Measurements from ENCODE around the gene FAM50B. TPM values are rescaled to one million over a fixed set of nuclear protein-coding genes. Genes with fewer than 3 reads are reported as not detected.

FAM50B gene
- total and polyA plus RNA-seq, 4 donors: 8.8 to 12.3 (median 11.1) TPM

DNA sequence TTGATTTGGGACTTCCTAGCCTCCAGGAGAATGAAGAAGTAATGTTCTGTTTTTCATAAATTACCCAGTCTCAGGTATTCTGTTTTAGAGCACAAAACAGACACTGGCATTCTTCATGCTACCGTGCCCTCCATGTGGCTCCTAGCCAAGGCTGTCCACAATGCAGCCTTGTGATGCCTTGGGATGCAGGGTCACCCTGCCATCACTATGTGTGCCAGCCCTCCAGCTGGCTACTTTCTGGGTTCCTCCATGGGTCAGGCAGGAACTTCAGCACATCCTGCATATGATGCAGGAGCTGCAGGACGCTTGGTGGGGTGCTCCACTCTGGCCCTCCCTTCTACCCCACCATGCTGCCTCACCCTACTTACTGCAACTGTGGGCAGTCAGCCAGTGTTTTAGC, 38.0 kb upstream of the FAM50B start:
- no peak overlapping the region for H3K9ac ChIP-seq (ENCODE audit: low read depth in 1 of 2, low read length in 2 of 2)
- H3K27me3 ChIP-seq (ENCODE audit: control insufficient read depth in 4 of 4, insufficient read depth in 4 of 4, low read length in 3 of 4): no peaks in the 10 kb centered on the region
- no peak for DNase-seq (ENCODE audit: low spot score)
- TF ChIP-seq RXRA (IDR thresholded peaks at IDR 0.05): no peak
- TF ChIP-seq, protein P1, sequence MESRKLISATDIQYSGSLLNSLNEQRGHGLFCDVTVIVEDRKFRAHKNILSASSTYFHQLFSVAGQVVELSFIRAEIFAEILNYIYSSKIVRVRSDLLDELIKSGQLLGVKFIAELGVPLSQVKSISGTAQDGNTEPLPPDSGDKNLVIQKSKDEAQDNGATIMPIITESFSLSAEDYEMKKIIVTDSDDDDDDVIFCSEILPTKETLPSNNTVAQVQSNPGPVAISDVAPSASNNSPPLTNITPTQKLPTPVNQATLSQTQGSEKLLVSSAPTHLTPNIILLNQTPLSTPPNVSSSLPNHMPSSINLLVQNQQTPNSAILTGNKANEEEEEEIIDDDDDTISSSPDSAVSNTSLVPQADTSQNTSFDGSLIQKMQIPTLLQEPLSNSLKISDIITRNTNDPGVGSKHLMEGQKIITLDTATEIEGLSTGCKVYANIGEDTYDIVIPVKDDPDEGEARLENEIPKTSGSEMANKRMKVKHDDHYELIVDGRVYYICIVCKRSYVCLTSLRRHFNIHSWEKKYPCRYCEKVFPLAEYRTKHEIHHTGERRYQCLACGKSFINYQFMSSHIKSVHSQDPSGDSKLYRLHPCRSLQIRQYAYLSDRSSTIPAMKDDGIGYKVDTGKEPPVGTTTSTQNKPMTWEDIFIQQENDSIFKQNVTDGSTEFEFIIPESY (IDR thresholded peaks at IDR 0.05): no peak
- TF ChIP-seq JUND (IDR thresholded peaks at IDR 0.05): no peak
- no peaks in the 10 kb centered on the region for H3K9me3 ChIP-seq (ENCODE audit: control insufficient read depth in 4 of 4, low read length in 3 of 4)
- H3K4me1 ChIP-seq (ENCODE audit: control insufficient read depth in 4 of 4, insufficient read depth in 4 of 4, low read length in 3 of 4): peaks cover 0 to 3% (median 3%) of the 10 kb centered on the region in 4 donors
- 73% methylated on average over 2 of the region's 2 CpGs for WGBS
- no peaks in the 10 kb centered on the region for H3K36me3 ChIP-seq (ENCODE audit: control insufficient read depth in 4 of 4, insufficient read depth in 3 of 4, low read depth in 1 of 4, low read length in 3 of 4)
- H3K4me3 ChIP-seq (ENCODE audit: low read depth in 1 of 3, low read length in 3 of 3): no peak overlapping the region
- no peak overlapping the region for H3K27ac ChIP-seq (ENCODE audit: low read depth in 1 of 2, low read length in 2 of 2)

DNA sequence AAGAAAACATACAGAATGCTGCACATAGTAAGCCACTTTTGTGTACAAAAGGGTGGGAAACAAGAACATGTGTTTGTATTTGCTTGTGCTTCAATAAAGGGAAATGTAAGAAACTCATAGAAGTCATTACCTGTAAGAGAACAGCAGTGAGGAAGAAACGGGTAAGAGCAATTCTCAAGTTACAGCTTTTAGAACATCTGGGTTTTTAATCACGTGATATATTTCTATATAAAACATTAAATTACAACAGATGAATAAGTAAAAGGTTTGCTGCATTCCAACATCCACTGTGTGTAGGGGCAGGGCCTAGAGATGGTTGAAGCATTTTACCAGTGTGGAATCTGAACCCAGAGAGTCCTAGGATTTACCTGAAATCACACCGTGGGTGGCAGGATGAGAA, 36.6 kb upstream of the FAM50B start:
- Histone ChIP-seq H3K27ac (ENCODE audit: low read depth in 1 of 2, low read length in 2 of 2) (no peak overlapping the region), H3K27me3 (ENCODE audit: control insufficient read depth in 4 of 4, insufficient read depth in 4 of 4, low read length in 3 of 4) (no peaks in the 10 kb centered on the region)
- WGBS: 82% methylated on average over 3 of the region's 3 CpGs

More for the DNA sequence above, 36.6 kb upstream of the FAM50B start:
- no peak for DNase-seq (ENCODE audit: low spot score)
- H3K4me1 ChIP-seq (ENCODE audit: control insufficient read depth in 4 of 4, insufficient read depth in 4 of 4, low read length in 3 of 4): no peaks in the 10 kb centered on the region
- no peak overlapping the region for H3K4me3 ChIP-seq (ENCODE audit: low read depth in 1 of 3, low read length in 3 of 3)
- no peaks in the 10 kb centered on the region for H3K9me3 ChIP-seq (ENCODE audit: control insufficient read depth in 4 of 4, low read length in 3 of 4)
- no peak for TF ChIP-seq RAD21 (IDR thresholded peaks at IDR 0.05)
- TF ChIP-seq, protein P2, sequence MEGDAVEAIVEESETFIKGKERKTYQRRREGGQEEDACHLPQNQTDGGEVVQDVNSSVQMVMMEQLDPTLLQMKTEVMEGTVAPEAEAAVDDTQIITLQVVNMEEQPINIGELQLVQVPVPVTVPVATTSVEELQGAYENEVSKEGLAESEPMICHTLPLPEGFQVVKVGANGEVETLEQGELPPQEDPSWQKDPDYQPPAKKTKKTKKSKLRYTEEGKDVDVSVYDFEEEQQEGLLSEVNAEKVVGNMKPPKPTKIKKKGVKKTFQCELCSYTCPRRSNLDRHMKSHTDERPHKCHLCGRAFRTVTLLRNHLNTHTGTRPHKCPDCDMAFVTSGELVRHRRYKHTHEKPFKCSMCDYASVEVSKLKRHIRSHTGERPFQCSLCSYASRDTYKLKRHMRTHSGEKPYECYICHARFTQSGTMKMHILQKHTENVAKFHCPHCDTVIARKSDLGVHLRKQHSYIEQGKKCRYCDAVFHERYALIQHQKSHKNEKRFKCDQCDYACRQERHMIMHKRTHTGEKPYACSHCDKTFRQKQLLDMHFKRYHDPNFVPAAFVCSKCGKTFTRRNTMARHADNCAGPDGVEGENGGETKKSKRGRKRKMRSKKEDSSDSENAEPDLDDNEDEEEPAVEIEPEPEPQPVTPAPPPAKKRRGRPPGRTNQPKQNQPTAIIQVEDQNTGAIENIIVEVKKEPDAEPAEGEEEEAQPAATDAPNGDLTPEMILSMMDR (IDR thresholded peaks at IDR 0.05; ENCODE audit: low read depth, low read length, missing input control): no peak
- TF ChIP-seq RXRA (IDR thresholded peaks at IDR 0.05): no peak
- TF ChIP-seq JUND (IDR thresholded peaks at IDR 0.05): no peak
- TF ChIP-seq FOXA2 (IDR thresholded peaks at IDR 0.05): no peak
- TF ChIP-seq TAF1 (conservative IDR thresholded peaks at IDR 0.05): no peak
- TF ChIP-seq, protein P3, sequence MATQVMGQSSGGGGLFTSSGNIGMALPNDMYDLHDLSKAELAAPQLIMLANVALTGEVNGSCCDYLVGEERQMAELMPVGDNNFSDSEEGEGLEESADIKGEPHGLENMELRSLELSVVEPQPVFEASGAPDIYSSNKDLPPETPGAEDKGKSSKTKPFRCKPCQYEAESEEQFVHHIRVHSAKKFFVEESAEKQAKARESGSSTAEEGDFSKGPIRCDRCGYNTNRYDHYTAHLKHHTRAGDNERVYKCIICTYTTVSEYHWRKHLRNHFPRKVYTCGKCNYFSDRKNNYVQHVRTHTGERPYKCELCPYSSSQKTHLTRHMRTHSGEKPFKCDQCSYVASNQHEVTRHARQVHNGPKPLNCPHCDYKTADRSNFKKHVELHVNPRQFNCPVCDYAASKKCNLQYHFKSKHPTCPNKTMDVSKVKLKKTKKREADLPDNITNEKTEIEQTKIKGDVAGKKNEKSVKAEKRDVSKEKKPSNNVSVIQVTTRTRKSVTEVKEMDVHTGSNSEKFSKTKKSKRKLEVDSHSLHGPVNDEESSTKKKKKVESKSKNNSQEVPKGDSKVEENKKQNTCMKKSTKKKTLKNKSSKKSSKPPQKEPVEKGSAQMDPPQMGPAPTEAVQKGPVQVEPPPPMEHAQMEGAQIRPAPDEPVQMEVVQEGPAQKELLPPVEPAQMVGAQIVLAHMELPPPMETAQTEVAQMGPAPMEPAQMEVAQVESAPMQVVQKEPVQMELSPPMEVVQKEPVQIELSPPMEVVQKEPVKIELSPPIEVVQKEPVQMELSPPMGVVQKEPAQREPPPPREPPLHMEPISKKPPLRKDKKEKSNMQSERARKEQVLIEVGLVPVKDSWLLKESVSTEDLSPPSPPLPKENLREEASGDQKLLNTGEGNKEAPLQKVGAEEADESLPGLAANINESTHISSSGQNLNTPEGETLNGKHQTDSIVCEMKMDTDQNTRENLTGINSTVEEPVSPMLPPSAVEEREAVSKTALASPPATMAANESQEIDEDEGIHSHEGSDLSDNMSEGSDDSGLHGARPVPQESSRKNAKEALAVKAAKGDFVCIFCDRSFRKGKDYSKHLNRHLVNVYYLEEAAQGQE (IDR thresholded peaks at IDR 0.05): no peak
- TF ChIP-seq YY1 (IDR thresholded peaks at IDR 0.05): no peak
- no peak for TF ChIP-seq GABPA (IDR thresholded peaks at IDR 0.05 in 1 of 2, conservative IDR thresholded peaks at IDR 0.05 in 1 of 2)
- TF ChIP-seq, protein P4, sequence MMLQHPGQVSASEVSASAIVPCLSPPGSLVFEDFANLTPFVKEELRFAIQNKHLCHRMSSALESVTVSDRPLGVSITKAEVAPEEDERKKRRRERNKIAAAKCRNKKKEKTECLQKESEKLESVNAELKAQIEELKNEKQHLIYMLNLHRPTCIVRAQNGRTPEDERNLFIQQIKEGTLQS (IDR thresholded peaks at IDR 0.05): no peak
- TF ChIP-seq EGR1 (IDR thresholded peaks at IDR 0.05; ENCODE audit: low read depth in 2 of 2): no peak
- no peak for TF ChIP-seq FOXA1 (IDR thresholded peaks at IDR 0.05)
- no peaks in the 10 kb centered on the region for H3K36me3 ChIP-seq (ENCODE audit: control insufficient read depth in 4 of 4, insufficient read depth in 3 of 4, low read depth in 1 of 4, low read length in 3 of 4)
- no peak overlapping the region for H3K9ac ChIP-seq (ENCODE audit: low read depth in 1 of 2, low read length in 2 of 2)
